GM12874 (cell line): Measurements from ENCODE around the gene ALDH16A1.

Experiments used
- CTCF ChIP-seq: IDR thresholded peaks from 2 replicates; pipeline ENCODE4 v1.5.1; 2011; ENCODE audit warnings: low read depth, mild to moderate bottlenecking, control low read depth, low read length, moderate library complexity; ENCODE audit not compliant: insufficient read depth

ALDH16A1 gene

GRCh38 chr19:49431330-49431749 lies 21.7 kb upstream of the ALDH16A1 start:
- no peak for TF ChIP-seq CTCF

- no peak for TF ChIP-seq CTCF
Observed at GRCh38 chr19:49432141-49433073, 20.6 kb upstream of the ALDH16A1 start.

GRCh38 chr19:49433240-49433901 lies 19.7 kb upstream of the ALDH16A1 start:
- no peak for TF ChIP-seq CTCF

- TF ChIP-seq CTCF, result no peak
Observed at GRCh38 chr19:49434907-49435583, 18.0 kb upstream of the ALDH16A1 start.

- TF ChIP-seq CTCF, result no peak
Observed at GRCh38 chr19:49435670-49436069, 17.4 kb upstream of the ALDH16A1 start.

GRCh38 chr19:49436381-49437017 lies 16.5 kb upstream of the ALDH16A1 start:
- TF ChIP-seq CTCF, result no peak

GRCh38 chr19:49437231-49437630 lies 15.8 kb upstream of the ALDH16A1 start:
- TF ChIP-seq CTCF, result no peak
